ENCODE results near the gene SLC52A3.

- TF ChIP-seq NR3C1 (IDR thresholded peaks at IDR 0.05) (no peak), RCOR1 (IDR thresholded peaks at IDR 0.05; ENCODE audit: low read depth, low read length) (no peak), CEBPB (IDR thresholded peaks at IDR 0.05) (no peak), POLR2A (IDR thresholded peaks at IDR 0.05; ENCODE audit: low read length) (no peak), ZNF302 (CRISPR knock-in tag; IDR thresholded peaks at IDR 0.05) (no peak)
- TF ChIP-seq, protein P1, sequence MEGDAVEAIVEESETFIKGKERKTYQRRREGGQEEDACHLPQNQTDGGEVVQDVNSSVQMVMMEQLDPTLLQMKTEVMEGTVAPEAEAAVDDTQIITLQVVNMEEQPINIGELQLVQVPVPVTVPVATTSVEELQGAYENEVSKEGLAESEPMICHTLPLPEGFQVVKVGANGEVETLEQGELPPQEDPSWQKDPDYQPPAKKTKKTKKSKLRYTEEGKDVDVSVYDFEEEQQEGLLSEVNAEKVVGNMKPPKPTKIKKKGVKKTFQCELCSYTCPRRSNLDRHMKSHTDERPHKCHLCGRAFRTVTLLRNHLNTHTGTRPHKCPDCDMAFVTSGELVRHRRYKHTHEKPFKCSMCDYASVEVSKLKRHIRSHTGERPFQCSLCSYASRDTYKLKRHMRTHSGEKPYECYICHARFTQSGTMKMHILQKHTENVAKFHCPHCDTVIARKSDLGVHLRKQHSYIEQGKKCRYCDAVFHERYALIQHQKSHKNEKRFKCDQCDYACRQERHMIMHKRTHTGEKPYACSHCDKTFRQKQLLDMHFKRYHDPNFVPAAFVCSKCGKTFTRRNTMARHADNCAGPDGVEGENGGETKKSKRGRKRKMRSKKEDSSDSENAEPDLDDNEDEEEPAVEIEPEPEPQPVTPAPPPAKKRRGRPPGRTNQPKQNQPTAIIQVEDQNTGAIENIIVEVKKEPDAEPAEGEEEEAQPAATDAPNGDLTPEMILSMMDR (IDR thresholded peaks at IDR 0.05), result no peak
These were observed 3.6 kb upstream of the SLC52A3 start for GRCh38 chr20:771741-772464.
